Middle frontal gyrus (tissue), 1 donor: ENCODE results near the gene RIMBP2.

Experiments
- DNase-seq: peaks from one replicate; pipeline ENCODE4 v3.0.0-alpha.2; 2015; ENCODE audit warnings: low spot score; ENCODE audit errors: extremely low spot score

The RIMBP2 gene

DNA sequence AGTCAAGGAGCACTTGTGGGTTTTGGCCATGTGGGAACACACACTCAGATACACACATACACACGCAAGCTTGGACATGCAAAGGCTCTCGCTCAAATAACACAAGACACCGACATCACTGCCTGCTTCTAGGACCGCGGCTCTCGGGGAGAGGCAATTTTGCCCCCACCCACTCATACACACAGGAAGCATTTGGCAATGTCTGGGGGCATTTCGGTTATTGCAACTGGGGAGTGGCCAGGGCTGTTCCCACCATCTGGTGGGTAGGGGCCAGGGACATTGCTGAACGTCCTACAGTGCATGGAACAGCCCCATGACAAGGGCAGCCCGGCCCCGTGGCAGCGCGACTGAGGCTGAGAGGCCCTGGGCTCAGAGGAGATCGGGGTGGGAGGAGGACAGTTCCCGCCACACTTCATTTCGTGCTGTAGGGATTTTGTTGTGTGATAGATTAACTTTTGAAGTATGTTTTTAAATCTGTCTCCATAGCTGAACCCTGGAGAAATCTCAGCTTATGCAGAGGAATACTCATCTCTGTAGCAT lies 35.6 kb downstream of the RIMBP2 start:
- DNase-seq, result no peak

DNA sequence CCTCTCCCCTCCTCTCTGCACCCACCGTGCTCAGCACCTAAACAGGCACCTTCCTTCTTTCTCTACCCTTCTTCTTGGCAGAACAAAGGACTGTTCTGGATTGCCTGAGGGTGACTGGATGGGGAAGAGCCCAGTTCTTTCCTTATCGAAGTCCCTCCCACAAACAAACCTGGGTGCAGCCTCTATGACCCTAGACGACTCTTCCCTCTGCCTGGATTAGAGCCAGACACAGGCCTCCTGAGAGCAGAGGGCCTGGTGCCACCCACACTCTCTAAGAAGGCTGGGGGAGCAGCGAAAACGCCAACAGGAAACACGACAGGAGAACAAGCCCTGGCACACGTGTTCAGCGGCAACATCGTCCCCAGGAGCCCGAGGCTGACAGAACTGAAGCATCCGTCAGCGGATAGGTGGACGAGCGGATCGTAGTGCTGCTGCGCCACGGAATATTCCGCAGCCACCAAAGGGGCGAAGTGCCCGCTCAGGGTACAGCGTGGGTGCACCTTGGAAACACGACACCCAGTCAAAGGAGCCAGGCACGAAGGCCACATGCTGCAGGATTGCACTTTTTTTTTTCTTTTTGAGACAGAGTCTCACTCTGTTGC lies 38.0 kb downstream of the RIMBP2 start:
- DNase-seq, result no peak

DNA sequence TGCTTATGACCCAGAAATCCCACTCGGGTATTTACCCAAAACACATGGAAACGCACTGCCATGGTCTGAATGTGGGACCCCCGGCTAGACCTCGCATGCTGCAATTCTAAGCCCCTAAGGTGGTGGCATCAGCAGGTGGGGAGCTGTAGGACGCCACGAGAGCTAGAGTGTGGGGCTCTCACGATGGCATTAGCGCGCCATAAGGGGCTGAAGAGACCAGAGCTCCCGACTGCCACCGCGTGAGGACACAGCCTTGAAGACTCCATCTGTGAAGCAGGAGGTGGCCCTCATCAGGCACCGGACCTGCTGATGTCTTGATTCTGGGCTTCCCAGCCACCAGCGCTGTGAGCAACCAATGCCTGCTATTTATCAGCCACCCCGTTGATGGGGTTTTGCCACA lies 40.3 kb downstream of the RIMBP2 start:
- DNase-seq, result no peak

DNA sequence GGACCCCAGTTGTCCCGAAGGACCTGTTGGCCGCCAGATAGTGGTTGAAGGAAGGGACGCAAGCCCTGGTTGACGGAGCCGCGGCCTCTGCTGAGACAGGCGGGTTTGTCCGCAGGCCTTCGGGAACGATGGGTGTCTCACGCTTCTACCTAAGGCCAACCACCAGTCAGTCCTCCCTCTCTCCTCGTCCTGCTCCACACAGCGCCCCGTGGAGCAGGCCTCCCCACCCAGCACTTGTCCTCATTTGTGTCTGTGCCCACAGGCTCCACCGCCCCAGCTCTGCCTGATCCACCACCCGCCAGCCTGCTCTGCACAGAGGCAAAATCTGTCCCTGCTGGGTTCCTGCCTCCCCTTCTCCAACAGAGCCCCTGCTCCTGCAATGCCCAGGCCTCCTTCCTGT lies 41.0 kb downstream of the RIMBP2 start:
- no peak for DNase-seq

- no peak for DNase-seq
Observed at GRCh38 chr12:130674676-130675075, 41.4 kb downstream of the RIMBP2 start.

DNA sequence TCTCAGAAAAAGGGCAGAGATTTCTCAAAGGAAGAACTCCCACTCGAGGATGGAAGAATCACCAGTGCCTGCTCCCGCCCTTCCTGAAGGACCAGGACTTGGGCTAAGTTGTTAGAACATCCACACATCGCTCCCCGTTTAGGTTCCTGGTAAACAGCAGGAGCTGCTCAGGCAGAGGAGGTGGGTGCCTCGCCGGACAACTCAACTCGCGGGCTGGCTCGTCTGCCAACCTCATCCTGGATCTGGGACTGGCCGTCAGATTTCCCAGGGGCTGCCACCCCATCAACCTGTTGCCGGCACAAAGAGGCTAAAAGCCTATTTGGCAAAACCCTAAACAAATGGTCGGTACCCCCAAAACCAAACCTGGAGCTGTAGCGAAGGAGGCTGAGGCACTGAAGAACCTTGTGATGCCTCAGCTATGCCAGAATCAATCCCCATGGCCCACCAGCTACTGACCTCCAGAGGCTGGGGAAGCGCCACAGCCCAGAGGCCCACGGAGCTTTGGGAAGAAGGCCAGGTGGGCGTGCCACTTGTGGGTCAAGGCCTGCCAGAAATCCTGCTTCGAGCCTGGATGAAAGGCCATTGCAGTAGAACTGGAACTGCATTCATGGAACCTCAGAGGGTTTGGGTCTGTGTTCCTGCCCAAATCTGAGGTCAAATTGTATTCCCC lies 42.9 kb downstream of the RIMBP2 start:
- no peak for DNase-seq

DNA sequence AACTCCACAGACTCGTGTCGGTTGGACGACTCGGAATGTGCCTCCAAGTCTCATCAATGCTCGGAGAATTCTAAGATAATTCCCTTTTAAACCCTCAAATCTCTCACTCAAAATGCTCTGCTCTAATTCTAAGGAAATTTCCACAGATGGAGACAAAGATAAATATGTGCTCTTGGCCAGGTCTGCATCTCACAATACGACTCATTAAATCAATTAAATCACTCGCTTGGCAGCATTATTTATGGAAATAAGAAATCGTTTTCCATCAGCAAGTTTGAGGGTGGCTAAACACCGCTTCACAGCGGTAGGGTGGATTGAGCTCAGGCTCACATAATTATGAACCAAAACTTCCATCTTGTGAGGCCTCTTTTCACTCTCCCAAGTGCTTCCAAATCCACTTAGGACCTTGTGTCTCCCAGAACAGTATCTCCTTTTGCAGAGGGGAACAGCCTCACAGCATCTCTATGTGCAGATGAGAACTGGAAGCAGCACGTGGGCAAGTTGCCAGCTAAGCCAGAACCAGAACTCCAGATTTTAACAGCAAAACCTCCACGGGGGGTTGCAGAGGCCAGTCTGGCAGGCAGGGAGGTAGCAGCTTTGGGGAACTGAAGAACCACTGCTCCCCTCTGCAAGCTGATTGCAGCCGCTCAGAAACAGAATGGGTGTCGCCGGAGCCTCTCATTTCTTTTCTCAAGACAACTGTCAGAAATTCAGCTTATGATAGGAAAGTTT lies 43.8 kb downstream of the RIMBP2 start:
- DNase-seq, result no peak

GRCh38 chr12:130671556-130671955 lies 44.5 kb downstream of the RIMBP2 start:
- no peak for DNase-seq

GRCh38 chr12:130669797-130670196 lies 46.3 kb downstream of the RIMBP2 start:
- no peak for DNase-seq

- no peak for DNase-seq
Observed at GRCh38 chr12:130669205-130669557, 46.9 kb downstream of the RIMBP2 start.

DNA sequence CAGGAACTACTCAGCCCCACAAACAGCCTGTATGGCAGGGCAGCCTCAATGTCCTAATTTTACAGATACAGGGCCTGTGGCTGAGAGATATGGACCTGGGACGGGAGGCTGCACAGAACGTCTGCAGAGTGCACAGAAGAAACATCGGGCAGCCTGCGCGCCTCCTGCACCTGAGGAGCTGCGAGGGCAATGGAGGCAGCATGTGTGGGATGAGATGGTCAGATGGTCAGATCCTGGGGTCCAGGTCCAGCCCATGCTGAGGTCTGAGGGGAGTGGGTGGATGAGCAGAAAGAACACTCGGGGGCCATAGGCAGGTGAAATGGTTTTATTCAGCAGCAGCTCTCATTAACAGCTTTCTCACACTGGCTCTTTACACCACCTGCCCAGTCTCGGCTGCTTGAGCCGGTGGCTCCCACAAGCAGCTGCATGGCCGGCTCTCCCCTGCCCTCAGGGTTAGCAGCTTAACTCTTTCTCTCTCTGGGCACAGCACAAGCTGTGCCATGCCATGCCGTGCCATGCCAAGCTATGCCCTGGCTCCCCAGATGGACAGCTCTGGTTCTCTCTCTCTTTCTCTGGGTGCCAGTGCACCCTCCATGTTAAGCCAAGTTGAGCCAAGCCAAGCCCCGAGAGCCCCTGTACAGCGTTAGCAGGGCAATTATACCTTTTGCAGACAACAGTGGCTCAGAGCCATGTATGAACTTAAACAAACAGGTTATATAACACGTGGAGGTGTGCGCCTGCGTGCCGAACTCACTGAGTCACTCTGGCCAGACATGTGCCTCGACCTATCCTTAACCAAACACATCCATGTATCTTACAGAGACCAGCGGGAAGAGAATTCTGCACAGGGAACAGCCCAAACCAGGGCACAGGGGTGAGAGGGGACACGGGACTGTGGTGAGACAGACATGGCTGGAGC lies 47.6 kb downstream of the RIMBP2 start:
- DNase-seq, result no peak

DNA sequence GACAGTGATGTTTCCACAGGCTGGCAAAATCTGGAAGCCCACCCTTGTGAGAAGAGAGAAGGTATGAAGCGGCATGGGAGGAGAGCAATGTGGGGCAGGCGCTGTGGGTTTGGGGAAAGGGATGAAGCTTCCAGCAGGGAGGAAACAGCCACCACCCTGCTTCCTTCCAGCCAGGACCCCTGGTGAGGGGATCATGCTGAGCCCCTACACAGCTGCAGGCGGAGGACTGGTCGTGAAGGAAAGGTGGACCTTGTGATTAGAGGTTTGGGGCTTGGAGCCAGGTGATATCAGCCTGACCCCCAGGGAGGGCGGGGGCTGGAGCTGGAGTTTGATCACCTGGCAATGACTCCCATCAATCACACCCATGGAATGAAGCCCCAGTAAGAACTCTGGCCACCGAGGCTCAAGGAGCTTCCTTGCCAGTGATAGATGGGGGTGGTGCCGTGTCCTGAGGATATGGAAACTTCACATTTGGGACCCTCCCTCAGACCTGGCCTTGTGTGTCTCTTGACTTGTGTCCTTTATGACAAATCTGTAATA lies 48.6 kb downstream of the RIMBP2 start:
- no peak for DNase-seq

GRCh38 chr12:130666645-130667044 lies 49.5 kb downstream of the RIMBP2 start:
- DNase-seq, result no peak

DNA sequence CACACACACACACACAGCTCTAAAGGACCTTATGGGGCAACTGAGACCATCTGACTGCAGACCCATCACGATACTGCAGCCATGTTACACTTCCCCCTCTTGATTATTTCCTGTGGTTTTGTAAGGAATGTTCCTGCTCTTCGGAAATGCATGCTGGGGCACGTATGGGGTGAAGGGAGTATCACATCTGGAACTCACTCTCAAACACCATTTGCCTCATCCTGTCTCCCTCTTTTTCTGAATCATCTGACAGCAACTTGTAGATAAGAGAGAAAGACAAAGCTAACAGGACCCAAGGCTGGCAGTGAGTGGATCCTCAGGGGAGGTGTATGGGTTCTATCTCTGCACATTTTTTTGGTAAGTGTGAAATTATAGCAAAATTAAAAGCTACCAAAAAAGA lies 50.3 kb downstream of the RIMBP2 start:
- no peak for DNase-seq

DNA sequence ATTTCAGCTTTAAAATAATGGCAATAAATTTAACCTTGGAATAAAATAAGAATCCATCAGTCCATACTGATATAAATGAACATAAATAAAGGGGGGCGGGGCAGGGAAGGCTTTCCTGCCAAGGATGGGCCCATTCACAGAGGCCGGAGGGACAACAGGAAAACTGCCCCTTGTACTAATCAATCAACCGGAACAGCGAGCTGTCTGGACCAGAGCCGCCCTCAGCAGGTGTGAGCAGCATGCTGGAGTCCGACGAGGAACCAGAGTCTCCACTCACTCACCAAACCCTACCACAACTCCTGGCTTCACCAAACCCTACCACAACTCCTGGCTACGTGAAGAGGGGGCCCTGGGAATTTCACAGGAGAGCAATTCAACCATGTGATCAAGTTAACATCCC lies 51.3 kb downstream of the RIMBP2 start:
- no peak for DNase-seq

DNA sequence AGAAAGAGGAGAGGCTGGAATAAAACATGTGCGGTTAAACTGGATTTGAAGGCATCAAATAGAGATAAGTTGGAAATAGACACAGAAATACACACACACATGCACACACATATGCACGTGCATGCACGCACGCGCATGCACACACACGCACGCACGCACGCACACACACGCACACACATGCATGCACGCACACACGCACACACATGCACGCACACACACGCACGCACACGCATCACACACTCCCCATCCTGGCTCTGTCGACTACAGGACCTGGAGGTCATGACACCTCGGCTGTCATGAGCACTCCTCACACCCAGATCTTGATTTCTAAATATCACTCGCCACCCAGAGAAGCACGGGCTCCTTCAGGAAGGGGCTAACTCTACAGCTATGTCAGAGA lies 51.8 kb downstream of the RIMBP2 start:
- DNase-seq, result no peak

GRCh38 chr12:130663514-130663913 lies 52.6 kb downstream of the RIMBP2 start:
- no peak for DNase-seq

- DNase-seq, result no peak
Observed at GRCh38 chr12:130661486-130662255, 54.4 kb downstream of the RIMBP2 start.

- no peak for DNase-seq
Observed at GRCh38 chr12:130661059-130661458, 55.0 kb downstream of the RIMBP2 start.

- no peak for DNase-seq
Observed at GRCh38 chr12:130658145-130658911, 57.8 kb downstream of the RIMBP2 start.
